ENCODE measurements around the gene OR52J3.

DNA sequence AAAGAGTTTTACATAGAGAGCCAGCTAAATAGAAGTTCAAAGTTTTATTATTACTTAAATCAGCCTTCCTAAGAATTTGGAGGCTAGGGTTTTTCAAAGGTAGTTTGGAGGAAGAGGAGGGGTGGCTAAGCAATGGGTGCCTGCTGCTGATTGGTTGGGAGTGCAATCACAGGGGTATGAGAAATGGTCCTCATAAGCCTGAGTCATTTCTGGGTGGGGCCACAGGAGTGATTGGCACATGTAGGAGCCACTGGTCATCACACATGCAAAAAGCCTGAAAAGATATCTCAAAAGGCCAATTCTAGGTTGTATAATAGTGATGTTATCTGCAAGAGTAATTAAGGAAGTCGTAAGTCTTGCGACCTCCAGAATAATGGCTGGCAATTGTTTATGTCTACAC is 38.8 kb upstream of the OR52J3 start:
- TF ChIP-seq EZH2 (IDR thresholded peaks at IDR 0.05; ENCODE audit: insufficient read depth, poor library complexity, severe bottlenecking) (no peak), EZH2phosphoT487 (IDR thresholded peaks at IDR 0.05; ENCODE audit: insufficient read depth, low read depth) (no peak)
